Endodermal cell (in vitro differentiated cells): Measurements from ENCODE around the gene WDR7. TPM values are rescaled to one million over a fixed set of nuclear protein-coding genes. Genes with fewer than 3 reads are reported as not detected.

Source experiments
- DNase-seq: peaks from one replicate; pipeline ENCODE4 v3.0.0-alpha.2; 2017
- H3K27ac ChIP-seq: 2 replicates; pipeline ENCODE4 v1.5.1; 2013; ENCODE audit warnings: mild to moderate bottlenecking, low read depth, low read length, moderate library complexity
- H3K27me3 ChIP-seq: 2 replicates; pipeline ENCODE4 v1.6.1; 2013; ENCODE audit warnings: mild to moderate bottlenecking, low read length, moderate library complexity; ENCODE audit not compliant: insufficient read depth, control insufficient read depth, poor library complexity, severe bottlenecking
- H3K36me3 ChIP-seq: 2 replicates; pipeline ENCODE4 v1.7.0; 2013; ENCODE audit warnings: mild to moderate bottlenecking, low read length, moderate library complexity; ENCODE audit not compliant: control insufficient read depth, insufficient read depth
- H3K4me1 ChIP-seq: one replicate; pipeline ENCODE4 v1.7.0; 2013; ENCODE audit warnings: low read length; ENCODE audit not compliant: control insufficient read depth, insufficient read depth
- H3K4me3 ChIP-seq: 2 replicates; pipeline ENCODE4 v1.5.1; 2013; ENCODE audit warnings: mild to moderate bottlenecking, low read length, moderate library complexity
- H3K9ac ChIP-seq: 2 replicates; pipeline ENCODE4 v1.6.1; 2013; ENCODE audit warnings: mild to moderate bottlenecking, low read length, moderate library complexity; ENCODE audit not compliant: poor library complexity, severe bottlenecking; ENCODE audit errors: extremely low read depth
- H3K9me3 ChIP-seq: 2 replicates; pipeline ENCODE4 v1.6.1; 2013; ENCODE audit warnings: mild to moderate bottlenecking, low read length, moderate library complexity; ENCODE audit not compliant: control insufficient read depth
- H3K27ac Mint-ChIP-seq: 2 replicates; pipeline ENCODE4 v1.8.0; 2020; ENCODE audit warnings: mixed read lengths
- H3K27me3 Mint-ChIP-seq: 2 replicates; pipeline ENCODE4 v1.8.0; 2021; ENCODE audit warnings: mild to moderate bottlenecking, mixed read lengths; ENCODE audit not compliant: insufficient read depth
- H3K36me3 Mint-ChIP-seq: 2 replicates; pipeline ENCODE4 v1.8.0; 2020; ENCODE audit warnings: low read depth, mixed read lengths
- H3K4me1 Mint-ChIP-seq: 2 replicates; pipeline ENCODE4 v1.8.0; 2020; ENCODE audit warnings: mixed read lengths
- H3K4me3 Mint-ChIP-seq: 2 replicates; pipeline ENCODE4 v1.8.0; 2020; ENCODE audit warnings: mild to moderate bottlenecking, moderate library complexity, mixed read lengths
- H3K9me3 Mint-ChIP-seq: 2 replicates; pipeline ENCODE4 v1.8.0; 2020; ENCODE audit warnings: mild to moderate bottlenecking, mixed read lengths
- WGBS, 2 experiments: methylation state at CpG; one replicate each; pipeline versions ENCODE4 v1.1.5 to v1.1.7; 2013; ENCODE audit warnings: missing lambda C conversion rate in 2 of 2, mixed read lengths in 1 of 2; ENCODE audit not compliant: insufficient coverage in 1 of 2, insufficient read length in 1 of 2; 5-methylcytosine and 5-hydroxymethylcytosine counted together
- total RNA-seq, 2 donors: library from RNA; stranded (reverse); fragmentation: NEBNext Ultra II Directional in 1 of 2; extraction: Animal tissue kit (Norgen Biotek cat#: 25700) in 1 of 2; gene quantifications; 2 replicates in 1 of 2; 3 replicates in 1 of 2; pipeline ENCODE4 v1.2.1, GENCODE V29; 2021
- TF ChIP-seq, protein P1 (sequence below): fragments of 200-600 bp; sonication (generic); conservative IDR thresholded peaks from 2 replicates; pipeline ENCODE4 v1.5.0; 2021; ENCODE audit warnings: antibody characterized with exemption, mild to moderate bottlenecking

WDR7 gene
- total RNA-seq, 2 donors from 2014 or later = 17.1 to 22.5 TPM

GRCh38 chr18:56743115-56743514 lies 92.0 kb downstream of the WDR7 start:
- TF ChIP-seq, protein P1, sequence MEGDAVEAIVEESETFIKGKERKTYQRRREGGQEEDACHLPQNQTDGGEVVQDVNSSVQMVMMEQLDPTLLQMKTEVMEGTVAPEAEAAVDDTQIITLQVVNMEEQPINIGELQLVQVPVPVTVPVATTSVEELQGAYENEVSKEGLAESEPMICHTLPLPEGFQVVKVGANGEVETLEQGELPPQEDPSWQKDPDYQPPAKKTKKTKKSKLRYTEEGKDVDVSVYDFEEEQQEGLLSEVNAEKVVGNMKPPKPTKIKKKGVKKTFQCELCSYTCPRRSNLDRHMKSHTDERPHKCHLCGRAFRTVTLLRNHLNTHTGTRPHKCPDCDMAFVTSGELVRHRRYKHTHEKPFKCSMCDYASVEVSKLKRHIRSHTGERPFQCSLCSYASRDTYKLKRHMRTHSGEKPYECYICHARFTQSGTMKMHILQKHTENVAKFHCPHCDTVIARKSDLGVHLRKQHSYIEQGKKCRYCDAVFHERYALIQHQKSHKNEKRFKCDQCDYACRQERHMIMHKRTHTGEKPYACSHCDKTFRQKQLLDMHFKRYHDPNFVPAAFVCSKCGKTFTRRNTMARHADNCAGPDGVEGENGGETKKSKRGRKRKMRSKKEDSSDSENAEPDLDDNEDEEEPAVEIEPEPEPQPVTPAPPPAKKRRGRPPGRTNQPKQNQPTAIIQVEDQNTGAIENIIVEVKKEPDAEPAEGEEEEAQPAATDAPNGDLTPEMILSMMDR = no peak
- H3K9me3 ChIP-seq = no peaks in the 10 kb centered on the region
- Mint-ChIP-seq H3K4me1 (peaks cover 17% of the 10 kb centered on the region), H3K27ac (no peak overlapping the region), H3K4me3 (no peak overlapping the region), H3K9me3 (no peaks in the 10 kb centered on the region), H3K36me3 (no peaks in the 10 kb centered on the region), H3K27me3 (no peaks in the 10 kb centered on the region)
- no peaks in the 10 kb centered on the region for H3K27me3 ChIP-seq
- no peak overlapping the region for H3K9ac ChIP-seq
- WGBS, 2 experiments = 93 to 96% methylated on average over 4 of the region's 4 CpGs
- H3K27ac ChIP-seq = no peak overlapping the region
- H3K4me3 ChIP-seq = no peak overlapping the region
- DNase-seq = no peak
- H3K36me3 ChIP-seq = no peaks in the 10 kb centered on the region
- H3K4me1 ChIP-seq = peaks cover 2% of the 10 kb centered on the region

- H3K9ac ChIP-seq = no peak overlapping the region
- 100% methylated on average over 1 of the region's 1 CpG; no CpG with 5 or more reads in 1 of the 2 experiments for WGBS, 2 experiments
- no peaks in the 10 kb centered on the region for H3K4me1 ChIP-seq
- no peak overlapping the region for H3K4me3 Mint-ChIP-seq
- H3K27ac ChIP-seq = no peak overlapping the region
- H3K27me3 Mint-ChIP-seq = no peaks in the 10 kb centered on the region
- no peak overlapping the region for H3K27ac Mint-ChIP-seq
- DNase-seq = no peak
- H3K9me3 Mint-ChIP-seq = no peaks in the 10 kb centered on the region
- H3K4me3 ChIP-seq = no peak overlapping the region
- TF ChIP-seq, protein P1 = no peak
- H3K27me3 ChIP-seq = no peaks in the 10 kb centered on the region
- no peaks in the 10 kb centered on the region for H3K36me3 ChIP-seq
- H3K4me1 Mint-ChIP-seq = peaks cover 6% of the 10 kb centered on the region
- H3K9me3 ChIP-seq = no peaks in the 10 kb centered on the region
- no peaks in the 10 kb centered on the region for H3K36me3 Mint-ChIP-seq
Observed at GRCh38 chr18:56747032-56747658, 96.0 kb downstream of the WDR7 start.

DNA sequence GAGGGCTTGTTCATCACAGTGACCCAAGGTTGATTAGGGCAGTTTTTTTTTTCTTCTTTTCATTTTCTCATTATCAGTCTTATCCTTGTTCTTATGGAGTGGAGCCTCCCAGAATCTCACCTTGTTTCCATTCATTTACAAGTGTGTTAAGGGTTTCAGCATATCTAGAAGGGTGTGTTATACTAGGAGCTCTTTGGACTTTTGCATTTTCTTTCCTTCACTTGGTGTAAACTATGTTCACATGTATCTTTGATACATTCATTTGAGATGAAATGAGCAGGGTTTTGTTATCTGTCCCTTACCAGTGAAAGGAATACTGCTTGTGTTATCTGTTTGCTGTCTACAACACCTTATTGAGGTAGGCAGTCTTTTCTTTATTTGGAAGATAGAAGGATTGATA lies 96.7 kb downstream of the WDR7 start:
- no peaks in the 10 kb centered on the region for H3K27me3 ChIP-seq
- no peaks in the 10 kb centered on the region for H3K36me3 Mint-ChIP-seq
- no peaks in the 10 kb centered on the region for H3K9me3 ChIP-seq
- no peaks in the 10 kb centered on the region for H3K4me1 ChIP-seq
- no peak overlapping the region for H3K4me3 ChIP-seq
- no peaks in the 10 kb centered on the region for H3K9me3 Mint-ChIP-seq
- H3K36me3 ChIP-seq = no peaks in the 10 kb centered on the region
- no peak overlapping the region for H3K4me3 Mint-ChIP-seq
- H3K27me3 Mint-ChIP-seq = no peaks in the 10 kb centered on the region
- no peak overlapping the region for H3K27ac Mint-ChIP-seq
- DNase-seq = no peak
- peaks cover 6% of the 10 kb centered on the region for H3K4me1 Mint-ChIP-seq
- TF ChIP-seq, protein P1 = no peak
- H3K9ac ChIP-seq = no peak overlapping the region
- H3K27ac ChIP-seq = no peak overlapping the region
